ENCODE data around the gene PRKCH.

The PRKCH gene

GRCh38 chr14:61365667-61366212 lies 44.4 kb downstream of the PRKCH start:
- DNase-seq (ENCODE audit: low read depth in 2 of 2) = no peak

- DNase-seq (ENCODE audit: low read depth in 2 of 2) = no peak
Measured at GRCh38 chr14:61368114-61368710, 46.8 kb downstream of the PRKCH start.

GRCh38 chr14:61368781-61369453 lies 47.5 kb downstream of the PRKCH start:
- DNase-seq (ENCODE audit: low read depth in 2 of 2) = no peak

GRCh38 chr14:61369454-61369810 lies 48.1 kb downstream of the PRKCH start:
- no peak for DNase-seq (ENCODE audit: low read depth in 2 of 2)

GRCh38 chr14:61372379-61372778 lies 51.0 kb downstream of the PRKCH start:
- no peak for DNase-seq (ENCODE audit: low read depth in 2 of 2)

GRCh38 chr14:61372842-61373555 lies 51.6 kb downstream of the PRKCH start:
- no peak for DNase-seq (ENCODE audit: low read depth in 2 of 2)

GRCh38 chr14:61374284-61374683 lies 52.9 kb downstream of the PRKCH start:
- no peak for DNase-seq (ENCODE audit: low read depth in 2 of 2)

GRCh38 chr14:61375218-61375617 lies 53.8 kb downstream of the PRKCH start:
- no peak for DNase-seq (ENCODE audit: low read depth in 2 of 2)

GRCh38 chr14:61376314-61376713 lies 54.9 kb downstream of the PRKCH start:
- no peak for DNase-seq (ENCODE audit: low read depth in 2 of 2)

GRCh38 chr14:61377749-61378148 lies 56.4 kb downstream of the PRKCH start:
- DNase-seq (ENCODE audit: low read depth in 2 of 2) = no peak

GRCh38 chr14:61379639-61380184 lies 58.3 kb downstream of the PRKCH start:
- no peak for DNase-seq (ENCODE audit: low read depth in 2 of 2)

GRCh38 chr14:61380984-61381383 lies 59.6 kb downstream of the PRKCH start:
- no peak for DNase-seq (ENCODE audit: low read depth in 2 of 2)

GRCh38 chr14:61381553-61381952 lies 60.2 kb downstream of the PRKCH start:
- no peak for DNase-seq (ENCODE audit: low read depth in 2 of 2)

- no peak for DNase-seq (ENCODE audit: low read depth in 2 of 2)
Measured at GRCh38 chr14:61382842-61383241, 61.5 kb downstream of the PRKCH start.

- DNase-seq (ENCODE audit: low read depth in 2 of 2) = no peak
Measured at GRCh38 chr14:61385002-61385685, 63.8 kb downstream of the PRKCH start.

- DNase-seq (ENCODE audit: low read depth in 2 of 2) = no peak
Measured at GRCh38 chr14:61386173-61386772, 64.9 kb downstream of the PRKCH start.

GRCh38 chr14:61387076-61387475 lies 65.7 kb downstream of the PRKCH start:
- no peak for DNase-seq (ENCODE audit: low read depth in 2 of 2)

GRCh38 chr14:61388173-61388975 lies 67.0 kb downstream of the PRKCH start:
- peak in 1 of 2 donors; percentile 26 for DNase-seq (ENCODE audit: low read depth in 2 of 2)

GRCh38 chr14:61388976-61389576 lies 67.7 kb downstream of the PRKCH start:
- no peak for DNase-seq (ENCODE audit: low read depth in 2 of 2)

GRCh38 chr14:61391119-61391518 lies 69.7 kb downstream of the PRKCH start:
- no peak for DNase-seq (ENCODE audit: low read depth in 2 of 2)

Data from stimulated activated CD4-positive, alpha-beta T cell treated with anti-CD3 and anti-CD28 coated beads, Interleukin-15, amount 100 ng/mL, for 48 hours (primary cell).